ENCODE results near the gene PRKCA.

- TF ChIP-seq CTCF (IDR thresholded peaks at IDR 0.05) (no peak), POLR2A (IDR thresholded peaks at IDR 0.05) (no peak), POLR2AphosphoS5 (IDR thresholded peaks at IDR 0.05) (no peak)
Observed at GRCh38 chr17:66520999-66521398, 218.6 kb downstream of the PRKCA start.

All from prostate gland (tissue), 2 donors.